GM18867 (cell line): Measurements from ENCODE around the gene OPCML.

Experiments used
- ATAC-seq: cut with Tn5 transposase; IDR thresholded peaks from one replicate; pipeline ENCODE4 v1.9.1; 2021; ENCODE audit warnings: mild to moderate bottlenecking, moderate library complexity; ENCODE audit not compliant: unreplicated experiment

Gene OPCML

DNA sequence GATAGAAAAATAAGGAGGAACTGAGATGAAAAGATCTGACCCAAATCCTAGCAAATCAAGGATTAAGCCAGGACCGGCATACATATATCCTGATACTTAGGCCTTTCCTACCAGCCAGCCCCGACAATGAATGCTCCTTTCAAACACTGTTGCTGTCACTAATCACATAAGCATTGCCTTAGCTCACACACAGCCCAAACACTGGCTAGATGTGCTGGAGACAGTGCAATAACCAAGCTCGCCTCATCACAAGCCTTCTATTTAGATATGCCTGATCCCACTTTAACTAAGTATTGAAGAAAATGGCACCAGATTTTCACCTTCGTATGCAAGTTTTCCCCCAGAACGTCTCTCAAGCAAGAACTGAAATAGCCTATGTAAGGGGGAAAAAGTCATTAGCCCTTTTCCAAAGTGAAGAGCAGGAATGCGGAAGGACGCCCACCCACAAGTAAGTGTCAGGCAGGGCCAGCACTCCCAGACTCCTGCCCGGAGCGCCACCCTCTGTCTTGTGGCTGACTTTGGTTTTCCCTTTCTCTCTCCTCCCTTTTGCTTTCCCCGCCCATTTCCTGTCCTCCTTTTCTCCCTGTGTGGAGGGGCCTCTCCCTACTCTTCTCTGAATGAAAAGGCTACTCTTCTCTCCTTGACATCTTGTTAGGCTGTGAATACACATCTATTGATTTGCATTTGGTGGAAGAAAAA lies 8.9 kb upstream of the OPCML start:
- ATAC-seq, result no peak

GRCh38 chr11:133536198-133536597 lies 3.9 kb upstream of the OPCML start:
- ATAC-seq, result no peak

- ATAC-seq, result no peak
Measured at GRCh38 chr11:133533205-133533604, 904 bp upstream of the OPCML start.

- no peak for ATAC-seq
Measured at GRCh38 chr11:133531458-133531857, 843 bp downstream of the OPCML start.

- no peak for ATAC-seq
Measured at GRCh38 chr11:133530501-133530835, 1.8 kb downstream of the OPCML start.

GRCh38 chr11:133529807-133530500 lies 2.3 kb downstream of the OPCML start:
- ATAC-seq, result no peak

- no peak for ATAC-seq
Measured at GRCh38 chr11:133526790-133527189, 5.5 kb downstream of the OPCML start.

- ATAC-seq, result no peak
Measured at GRCh38 chr11:133525976-133526375, 6.3 kb downstream of the OPCML start.

- ATAC-seq, result no peak
Measured at GRCh38 chr11:133524488-133524887, 7.8 kb downstream of the OPCML start.

DNA sequence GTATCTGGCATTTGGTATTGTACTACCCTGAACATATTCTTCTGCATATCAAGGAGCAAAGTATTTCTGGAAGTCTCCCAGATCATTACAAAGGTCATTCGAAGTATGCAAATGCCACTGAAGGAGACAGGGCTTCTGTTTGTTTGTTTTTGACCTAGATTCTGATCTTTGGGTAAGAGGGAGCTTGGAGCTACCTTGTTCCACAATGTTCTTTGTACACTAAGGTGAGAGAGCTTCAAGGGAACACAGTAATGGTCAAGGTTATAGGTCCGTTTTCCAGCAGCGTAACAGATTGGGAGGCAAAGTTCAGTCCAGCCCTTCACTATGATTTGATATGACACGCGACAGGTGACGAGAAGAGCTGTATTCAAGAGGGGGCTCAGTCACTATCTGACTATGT lies 10.0 kb downstream of the OPCML start:
- no peak for ATAC-seq

GRCh38 chr11:133521502-133521901 lies 10.8 kb downstream of the OPCML start:
- no peak for ATAC-seq

- ATAC-seq, result no peak
Measured at GRCh38 chr11:133520707-133521106, 11.6 kb downstream of the OPCML start.

- ATAC-seq, result no peak
Measured at GRCh38 chr11:133519560-133519959, 12.7 kb downstream of the OPCML start.

DNA sequence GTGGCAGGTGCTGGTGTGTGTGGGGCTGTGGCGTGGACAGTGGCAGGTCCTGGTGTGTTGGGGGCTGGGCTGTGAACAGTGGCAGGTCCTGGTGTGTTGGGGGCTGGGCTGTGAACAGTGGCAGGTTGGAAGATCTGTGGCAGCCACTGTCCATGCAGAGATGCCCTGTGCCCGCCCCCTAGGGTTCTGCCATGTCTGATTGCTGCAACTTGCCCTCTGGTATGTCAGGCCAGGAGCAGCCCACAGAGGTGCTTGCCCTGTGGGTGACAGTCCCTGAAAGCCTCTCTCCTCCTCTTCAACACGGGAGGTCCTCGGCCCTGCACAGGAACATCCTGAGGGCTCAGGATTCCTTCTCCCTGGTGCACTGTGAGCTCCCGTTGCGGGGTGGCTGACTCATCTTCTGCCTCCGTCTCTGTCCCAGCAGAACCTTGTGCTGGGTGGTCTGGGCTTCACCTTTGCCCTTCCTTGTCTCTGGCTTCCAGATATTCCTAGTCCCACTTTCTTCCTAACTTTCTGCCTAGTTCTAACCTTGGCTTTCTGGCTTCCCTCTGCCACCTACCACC lies 13.5 kb downstream of the OPCML start:
- ATAC-seq, result no peak

DNA sequence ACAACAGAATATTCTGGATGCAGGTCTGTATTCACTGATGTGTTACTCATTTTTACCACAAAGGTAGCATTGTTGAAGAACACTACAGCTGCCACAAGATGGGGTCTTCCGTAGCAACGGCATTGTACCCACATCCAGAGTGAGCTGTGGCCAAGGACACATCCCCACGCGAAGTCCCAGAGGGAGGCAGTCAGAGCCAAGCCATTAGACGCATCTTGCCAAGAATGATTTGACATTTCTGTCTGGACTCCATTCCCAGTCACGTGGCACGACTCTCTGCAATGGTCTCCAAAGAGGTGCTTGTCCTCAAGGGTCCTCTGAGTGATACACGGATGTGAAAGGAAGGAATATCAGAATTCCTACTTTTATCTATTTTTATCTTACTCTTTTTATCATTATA lies 15.5 kb downstream of the OPCML start:
- ATAC-seq, result no peak

DNA sequence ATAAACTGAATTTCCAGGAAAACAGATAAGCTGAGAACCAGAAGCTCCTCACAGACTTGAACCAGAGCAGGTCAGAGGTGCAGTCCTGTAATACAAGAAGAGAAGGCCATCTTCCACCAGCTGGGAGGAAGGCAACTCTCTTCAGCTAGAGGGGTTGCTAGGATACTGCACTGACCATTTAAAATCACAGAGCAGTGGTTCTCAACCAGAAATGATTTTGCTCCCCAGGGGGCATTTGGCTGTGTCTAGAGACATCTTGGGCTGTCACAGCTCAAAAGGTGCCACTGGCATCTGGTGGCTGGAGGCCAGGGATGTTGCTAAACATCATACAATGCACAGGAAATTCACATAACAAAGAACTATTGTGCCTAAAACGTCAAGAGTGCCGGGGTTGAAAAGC lies 17.2 kb downstream of the OPCML start:
- ATAC-seq, result no peak

DNA sequence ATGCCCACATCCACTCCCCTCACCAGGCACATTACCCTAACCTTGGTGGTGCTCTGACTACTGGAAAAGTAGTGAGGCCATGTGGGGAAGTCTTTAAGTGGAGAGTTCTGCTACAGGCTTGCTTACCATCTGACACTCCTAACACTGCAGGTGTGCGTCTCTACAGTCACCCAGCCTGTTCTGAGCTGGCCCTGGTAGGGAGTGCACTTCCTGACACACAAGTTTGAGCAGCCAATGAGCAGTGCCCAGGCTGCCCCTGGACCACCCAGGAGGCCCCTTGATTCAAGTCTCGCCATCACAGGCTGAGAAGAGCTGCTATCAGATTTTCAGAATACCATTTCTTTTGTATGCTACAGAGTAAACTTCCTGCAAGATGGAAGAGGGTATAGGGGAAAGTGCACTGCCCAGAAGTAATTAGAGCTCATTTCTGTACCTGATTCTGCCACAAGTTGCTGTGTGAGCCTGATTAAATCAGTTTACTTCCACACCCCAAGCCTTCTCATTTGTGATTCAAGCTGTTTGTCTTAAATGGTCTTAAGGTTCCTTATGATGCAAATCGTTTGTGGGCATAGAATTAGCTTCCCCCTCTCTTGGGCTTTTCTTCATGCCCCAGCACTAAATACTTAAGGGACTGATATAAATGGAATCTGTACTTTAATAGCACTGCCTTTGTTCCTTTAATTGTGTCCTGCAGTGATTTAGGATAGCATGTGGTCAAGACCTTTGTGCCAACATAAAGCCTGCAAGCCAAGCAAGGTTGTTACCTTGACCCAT lies 22.2 kb downstream of the OPCML start:
- ATAC-seq, result no peak

- no peak for ATAC-seq
Measured at GRCh38 chr11:133508468-133508867, 23.8 kb downstream of the OPCML start.

DNA sequence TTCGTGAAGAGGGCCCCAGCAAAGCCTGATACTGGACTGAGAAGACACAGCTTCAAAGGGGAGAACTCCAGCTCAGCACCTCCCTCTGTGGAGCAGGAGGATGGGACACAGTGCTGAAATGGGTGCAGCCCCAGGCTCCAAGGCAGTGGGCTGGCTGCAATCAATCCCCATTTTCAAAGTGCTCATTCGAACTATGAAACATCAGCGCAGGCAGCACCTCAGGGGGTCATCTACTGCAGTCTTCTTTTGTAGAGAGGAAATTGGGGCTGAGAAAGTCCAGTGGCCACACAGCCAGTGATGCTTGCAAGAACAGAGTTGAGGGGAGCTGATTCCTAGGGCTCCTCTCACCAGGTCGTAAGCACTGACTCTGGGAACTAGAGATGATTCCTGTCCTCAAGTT lies 25.1 kb downstream of the OPCML start:
- no peak for ATAC-seq

- ATAC-seq, result no peak
Measured at GRCh38 chr11:133506551-133507094, 25.7 kb downstream of the OPCML start.

GRCh38 chr11:133506023-133506422 lies 26.3 kb downstream of the OPCML start:
- ATAC-seq, result no peak
